SK-N-SH treated with all-trans-retinoic acid at 6 μM for 48 hours (cell line): ENCODE measurements around the gene DIP2C.

Experiments
- ATAC-seq: fragments of 200-7000 bp; cut with Tn5 transposase; 3 replicates; pipeline ENCODE4 v1.9.1; 2020; ENCODE audit warnings: mild to moderate bottlenecking, moderate library complexity
- ARNTL ChIP-seq: fragments of 450-650 bp; formaldehyde crosslinking; IDR thresholded peaks from 2 replicates; pipeline ENCODE4 v1.5.0; 2020; ENCODE audit warnings: low read depth, mild to moderate bottlenecking, moderate library complexity, borderline replicate concordance
- CSDC2 ChIP-seq: fragments of 250-450 bp; sonication (Bioruptor Pico); IDR thresholded peaks from 2 replicates; pipeline ENCODE4 v1.5.0; 2020; ENCODE audit warnings: mild to moderate bottlenecking, moderate library complexity
- ESRRG ChIP-seq: fragments of 250-450 bp; sonication (Bioruptor Pico); IDR thresholded peaks from 2 replicates; pipeline ENCODE4 v1.6.1; 2021; ENCODE audit warnings: mild to moderate bottlenecking
- GLIS3 ChIP-seq: fragments of 250-450 bp; sonication (Bioruptor Pico); IDR thresholded peaks from 2 replicates; pipeline ENCODE4 v1.5.0; 2020; ENCODE audit warnings: mild to moderate bottlenecking, moderate library complexity
- ISL1 ChIP-seq: fragments of 250-450 bp; sonication (Bioruptor Pico); IDR thresholded peaks from 2 replicates; pipeline ENCODE4 v2.1.2; 2022; ENCODE audit warnings: mild to moderate bottlenecking, moderate library complexity
- OSR1 ChIP-seq: fragments of 250-450 bp; sonication (Bioruptor Pico); IDR thresholded peaks from 2 replicates; pipeline ENCODE4 v1.8.0; 2022; ENCODE audit warnings: moderate library complexity, mild to moderate bottlenecking, inconsistent platforms
- PPARA ChIP-seq: fragments of 250-450 bp; sonication (Bioruptor Pico); IDR thresholded peaks from 2 replicates; pipeline ENCODE4 v1.5.0; 2020; ENCODE audit warnings: mild to moderate bottlenecking, borderline replicate concordance
- RARB ChIP-seq: fragments of 250-450 bp; sonication (Bioruptor Pico); IDR thresholded peaks from 2 replicates; pipeline ENCODE4 v1.8.0; 2021; ENCODE audit warnings: mild to moderate bottlenecking, moderate library complexity
- SNAI2 ChIP-seq: fragments of 250-450 bp; sonication (Bioruptor Pico); IDR thresholded peaks from 2 replicates; pipeline ENCODE4 v1.5.0; 2020; ENCODE audit warnings: mild to moderate bottlenecking, moderate library complexity
- TCF4 ChIP-seq: fragments of 250-450 bp; sonication (Bioruptor Pico); IDR thresholded peaks from 2 replicates; pipeline ENCODE4 v1.8.0; 2021; ENCODE audit warnings: mild to moderate bottlenecking, moderate library complexity, borderline replicate concordance
- TOX ChIP-seq: fragments of 250-450 bp; sonication (Bioruptor Pico); IDR thresholded peaks from 2 replicates; pipeline ENCODE4 v1.8.0; 2021; ENCODE audit warnings: mild to moderate bottlenecking, moderate library complexity, borderline replicate concordance
- ZC3H10 ChIP-seq: fragments of 250-450 bp; sonication (Bioruptor Pico); IDR thresholded peaks from 2 replicates; pipeline ENCODE4 v1.5.1; 2021; ENCODE audit warnings: mild to moderate bottlenecking, moderate library complexity
- ZFP3 ChIP-seq: fragments of 250-450 bp; sonication (Bioruptor Pico); IDR thresholded peaks from 2 replicates; pipeline ENCODE4 v1.5.0; 2020; ENCODE audit warnings: mild to moderate bottlenecking, moderate library complexity
- ZFP30 ChIP-seq: fragments of 450-650 bp; formaldehyde crosslinking; IDR thresholded peaks from 2 replicates; pipeline ENCODE4 v1.5.0; 2022; ENCODE audit warnings: mild to moderate bottlenecking, moderate library complexity
- ZNF565 ChIP-seq: fragments of 450-650 bp; formaldehyde crosslinking; conservative IDR thresholded peaks from 2 replicates; pipeline ENCODE4 v1.5.0; 2020; ENCODE audit warnings: low read depth, mild to moderate bottlenecking, moderate library complexity
- ZNF70 ChIP-seq: fragments of 450-650 bp; formaldehyde crosslinking; IDR thresholded peaks from 2 replicates; pipeline ENCODE4 v1.5.0; 2020; ENCODE audit warnings: mild to moderate bottlenecking, moderate library complexity
- ZNF8 ChIP-seq: fragments of 450-650 bp; formaldehyde crosslinking; IDR thresholded peaks from 2 replicates; pipeline ENCODE4 v1.5.0; 2020; ENCODE audit warnings: mild to moderate bottlenecking, moderate library complexity
- TF ChIP-seq, protein P1 (sequence below): fragments of 250-450 bp; sonication (Bioruptor Pico); IDR thresholded peaks from 2 replicates; pipeline ENCODE4 v1.8.0; 2020; ENCODE audit warnings: mild to moderate bottlenecking, moderate library complexity, borderline replicate concordance
- TF ChIP-seq, protein P2 (sequence below): fragments of 250-450 bp; sonication (Bioruptor Pico); IDR thresholded peaks from 2 replicates; pipeline ENCODE4 v1.5.1; 2021; ENCODE audit warnings: mild to moderate bottlenecking, moderate library complexity
- TF ChIP-seq, protein P3 (sequence below): fragments of 250-450 bp; sonication (Bioruptor Pico); IDR thresholded peaks from 2 replicates; pipeline ENCODE4 v1.5.1; 2020; ENCODE audit warnings: low read depth, mild to moderate bottlenecking, moderate library complexity
- TF ChIP-seq, protein P4 (sequence below): fragments of 250-450 bp; sonication (Bioruptor Pico); IDR thresholded peaks from 2 replicates; pipeline ENCODE4 v1.5.0; 2020; ENCODE audit warnings: mild to moderate bottlenecking, moderate library complexity
- TF ChIP-seq, protein P5 (sequence below): fragments of 250-450 bp; sonication (Bioruptor Pico); IDR thresholded peaks from 2 replicates; pipeline ENCODE4 v1.8.0; 2021; ENCODE audit warnings: low read depth, mild to moderate bottlenecking, moderate library complexity, borderline replicate concordance

DIP2C gene

DNA sequence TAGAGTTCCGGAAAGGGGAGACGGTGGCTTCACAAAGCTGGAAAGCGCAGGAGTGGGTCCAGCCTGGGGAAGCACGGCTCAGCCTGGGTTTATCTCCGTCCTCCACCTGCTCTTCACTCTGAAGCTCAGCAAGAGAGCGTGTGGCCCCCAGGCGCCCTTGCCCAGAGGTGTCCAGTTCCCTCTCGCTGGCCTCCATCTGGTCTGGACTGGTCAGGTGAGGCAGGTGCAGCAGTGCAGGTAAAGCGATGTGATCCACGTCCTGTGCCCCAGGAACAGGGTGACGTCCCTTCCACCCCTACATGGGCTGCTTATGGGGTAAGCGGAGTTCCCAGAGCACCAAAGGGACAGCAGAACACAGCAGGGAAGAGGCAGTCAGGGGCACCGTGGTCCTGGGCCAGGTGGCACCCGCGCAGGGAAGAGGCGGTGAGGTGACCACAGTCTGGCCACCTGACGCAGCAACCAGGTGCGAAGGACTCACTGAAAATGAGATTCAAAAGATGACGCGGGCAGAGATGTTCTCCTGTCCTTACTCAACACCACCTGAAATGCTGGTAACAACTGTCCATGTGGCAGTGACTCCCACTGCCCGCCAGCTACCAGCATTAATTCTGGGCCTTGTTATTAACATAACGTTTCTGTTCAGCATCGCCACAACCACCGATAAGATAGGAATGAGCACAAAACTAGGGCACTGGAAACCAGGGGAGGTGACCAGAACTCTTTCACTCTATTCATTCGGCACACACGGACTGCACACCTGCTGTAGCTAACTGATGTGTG, 33.0 kb upstream of the DIP2C start:
- TF ChIP-seq, protein P1, sequence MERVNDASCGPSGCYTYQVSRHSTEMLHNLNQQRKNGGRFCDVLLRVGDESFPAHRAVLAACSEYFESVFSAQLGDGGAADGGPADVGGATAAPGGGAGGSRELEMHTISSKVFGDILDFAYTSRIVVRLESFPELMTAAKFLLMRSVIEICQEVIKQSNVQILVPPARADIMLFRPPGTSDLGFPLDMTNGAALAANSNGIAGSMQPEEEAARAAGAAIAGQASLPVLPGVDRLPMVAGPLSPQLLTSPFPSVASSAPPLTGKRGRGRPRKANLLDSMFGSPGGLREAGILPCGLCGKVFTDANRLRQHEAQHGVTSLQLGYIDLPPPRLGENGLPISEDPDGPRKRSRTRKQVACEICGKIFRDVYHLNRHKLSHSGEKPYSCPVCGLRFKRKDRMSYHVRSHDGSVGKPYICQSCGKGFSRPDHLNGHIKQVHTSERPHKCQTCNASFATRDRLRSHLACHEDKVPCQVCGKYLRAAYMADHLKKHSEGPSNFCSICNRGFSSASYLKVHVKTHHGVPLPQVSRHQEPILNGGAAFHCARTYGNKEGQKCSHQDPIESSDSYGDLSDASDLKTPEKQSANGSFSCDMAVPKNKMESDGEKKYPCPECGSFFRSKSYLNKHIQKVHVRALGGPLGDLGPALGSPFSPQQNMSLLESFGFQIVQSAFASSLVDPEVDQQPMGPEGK (CRISPR knock-in tag), result no peak
- TF ChIP-seq PPARA (CRISPR knock-in tag), result no peak
- TF ChIP-seq RARB (CRISPR knock-in tag), result no peak
- TF ChIP-seq ESRRG (CRISPR knock-in tag), result no peak
- no peak for TF ChIP-seq ISL1 (CRISPR knock-in tag)
- TF ChIP-seq SNAI2, result no peak
- TF ChIP-seq, protein P2, sequence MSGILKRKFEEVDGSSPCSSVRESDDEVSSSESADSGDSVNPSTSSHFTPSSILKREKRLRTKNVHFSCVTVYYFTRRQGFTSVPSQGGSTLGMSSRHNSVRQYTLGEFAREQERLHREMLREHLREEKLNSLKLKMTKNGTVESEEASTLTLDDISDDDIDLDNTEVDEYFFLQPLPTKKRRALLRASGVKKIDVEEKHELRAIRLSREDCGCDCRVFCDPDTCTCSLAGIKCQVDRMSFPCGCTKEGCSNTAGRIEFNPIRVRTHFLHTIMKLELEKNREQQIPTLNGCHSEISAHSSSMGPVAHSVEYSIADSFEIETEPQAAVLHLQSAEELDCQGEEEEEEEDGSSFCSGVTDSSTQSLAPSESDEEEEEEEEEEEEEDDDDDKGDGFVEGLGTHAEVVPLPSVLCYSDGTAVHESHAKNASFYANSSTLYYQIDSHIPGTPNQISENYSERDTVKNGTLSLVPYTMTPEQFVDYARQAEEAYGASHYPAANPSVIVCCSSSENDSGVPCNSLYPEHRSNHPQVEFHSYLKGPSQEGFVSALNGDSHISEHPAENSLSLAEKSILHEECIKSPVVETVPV (CRISPR knock-in tag), result no peak
- TF ChIP-seq, protein P3, sequence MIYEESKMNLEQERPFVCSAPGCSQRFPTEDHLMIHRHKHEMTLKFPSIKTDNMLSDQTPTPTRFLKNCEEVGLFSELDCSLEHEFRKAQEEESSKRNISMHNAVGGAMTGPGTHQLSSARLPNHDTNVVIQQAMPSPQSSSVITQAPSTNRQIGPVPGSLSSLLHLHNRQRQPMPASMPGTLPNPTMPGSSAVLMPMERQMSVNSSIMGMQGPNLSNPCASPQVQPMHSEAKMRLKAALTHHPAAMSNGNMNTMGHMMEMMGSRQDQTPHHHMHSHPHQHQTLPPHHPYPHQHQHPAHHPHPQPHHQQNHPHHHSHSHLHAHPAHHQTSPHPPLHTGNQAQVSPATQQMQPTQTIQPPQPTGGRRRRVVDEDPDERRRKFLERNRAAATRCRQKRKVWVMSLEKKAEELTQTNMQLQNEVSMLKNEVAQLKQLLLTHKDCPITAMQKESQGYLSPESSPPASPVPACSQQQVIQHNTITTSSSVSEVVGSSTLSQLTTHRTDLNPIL (CRISPR knock-in tag), result no peak
- no peak for TF ChIP-seq ZNF70 (CRISPR knock-in tag)
- no peak for TF ChIP-seq TOX (CRISPR knock-in tag)
- TF ChIP-seq ARNTL (CRISPR knock-in tag), result no peak

DNA sequence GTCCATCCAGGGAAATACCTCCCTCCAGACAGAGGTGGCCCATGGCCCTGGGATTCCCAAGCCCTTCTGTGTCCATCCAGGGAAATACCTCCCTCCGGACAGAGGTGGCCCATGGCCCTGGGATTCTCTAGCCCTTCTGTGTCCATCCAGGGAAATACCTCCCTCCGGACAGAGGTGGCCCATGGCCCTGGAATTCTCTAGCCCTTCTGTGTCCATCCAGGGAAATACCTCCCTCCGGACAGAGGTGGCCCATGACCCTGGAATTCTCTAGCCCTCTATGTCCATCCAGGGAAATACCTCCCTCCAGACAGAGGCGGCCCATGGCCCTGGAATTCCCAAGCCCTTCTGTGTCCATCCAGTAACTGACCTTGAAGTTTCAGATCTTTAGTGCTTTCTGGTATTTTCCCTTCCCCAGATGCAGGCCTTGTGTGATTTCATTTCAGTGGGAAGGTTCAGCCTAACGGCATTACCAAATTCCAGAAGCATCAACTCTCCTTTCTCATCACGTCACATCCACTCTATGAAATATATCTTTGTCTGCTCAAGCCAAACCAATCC, 28.8 kb upstream of the DIP2C start:
- no peak for ATAC-seq
- TF ChIP-seq ZNF565 (CRISPR knock-in tag) (no peak), ZFP30 (CRISPR knock-in tag) (no peak), CSDC2 (no peak), ZC3H10 (CRISPR knock-in tag) (no peak), ZNF8 (CRISPR knock-in tag) (no peak), GLIS3 (CRISPR knock-in tag) (no peak), SNAI2 (no peak), OSR1 (CRISPR knock-in tag) (no peak)
- TF ChIP-seq, protein P1 (CRISPR knock-in tag), result no peak
- TF ChIP-seq, protein P3 (CRISPR knock-in tag), result no peak
- TF ChIP-seq, protein P2 (CRISPR knock-in tag), result no peak
- TF ChIP-seq, all 23 proteins: peak for 0

More for the DNA sequence above, 33.0 kb upstream of the DIP2C start:
- no peak for ATAC-seq

DNA sequence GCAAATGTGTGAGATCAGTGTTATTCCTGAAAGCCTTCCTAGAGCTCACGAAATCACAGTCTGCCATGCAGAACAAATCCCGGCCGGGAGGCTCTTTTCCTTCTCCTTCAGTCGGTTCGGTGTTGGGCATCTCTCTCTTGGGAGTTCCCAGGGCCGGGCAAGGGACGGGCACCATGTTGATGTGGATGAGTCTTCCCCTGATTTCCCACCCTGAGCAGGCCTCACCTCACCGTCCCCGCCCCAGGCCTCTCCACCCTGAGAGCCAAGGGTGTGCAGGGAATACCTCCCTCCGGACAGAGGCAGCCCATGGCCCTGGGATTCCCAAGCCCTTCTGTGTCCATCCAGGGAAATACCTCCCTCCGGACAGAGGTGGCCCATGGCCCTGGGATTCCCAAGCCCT, 28.0 kb upstream of the DIP2C start:
- TF ChIP-seq RARB (CRISPR knock-in tag), result no peak
- no peak for TF ChIP-seq GLIS3 (CRISPR knock-in tag)
- no peak for TF ChIP-seq TOX (CRISPR knock-in tag)
- TF ChIP-seq ZFP3 (CRISPR knock-in tag), result no peak
- no peak for TF ChIP-seq TCF4
- TF ChIP-seq CSDC2, result no peak
- no peak for TF ChIP-seq ZC3H10 (CRISPR knock-in tag)
- TF ChIP-seq, protein P4, sequence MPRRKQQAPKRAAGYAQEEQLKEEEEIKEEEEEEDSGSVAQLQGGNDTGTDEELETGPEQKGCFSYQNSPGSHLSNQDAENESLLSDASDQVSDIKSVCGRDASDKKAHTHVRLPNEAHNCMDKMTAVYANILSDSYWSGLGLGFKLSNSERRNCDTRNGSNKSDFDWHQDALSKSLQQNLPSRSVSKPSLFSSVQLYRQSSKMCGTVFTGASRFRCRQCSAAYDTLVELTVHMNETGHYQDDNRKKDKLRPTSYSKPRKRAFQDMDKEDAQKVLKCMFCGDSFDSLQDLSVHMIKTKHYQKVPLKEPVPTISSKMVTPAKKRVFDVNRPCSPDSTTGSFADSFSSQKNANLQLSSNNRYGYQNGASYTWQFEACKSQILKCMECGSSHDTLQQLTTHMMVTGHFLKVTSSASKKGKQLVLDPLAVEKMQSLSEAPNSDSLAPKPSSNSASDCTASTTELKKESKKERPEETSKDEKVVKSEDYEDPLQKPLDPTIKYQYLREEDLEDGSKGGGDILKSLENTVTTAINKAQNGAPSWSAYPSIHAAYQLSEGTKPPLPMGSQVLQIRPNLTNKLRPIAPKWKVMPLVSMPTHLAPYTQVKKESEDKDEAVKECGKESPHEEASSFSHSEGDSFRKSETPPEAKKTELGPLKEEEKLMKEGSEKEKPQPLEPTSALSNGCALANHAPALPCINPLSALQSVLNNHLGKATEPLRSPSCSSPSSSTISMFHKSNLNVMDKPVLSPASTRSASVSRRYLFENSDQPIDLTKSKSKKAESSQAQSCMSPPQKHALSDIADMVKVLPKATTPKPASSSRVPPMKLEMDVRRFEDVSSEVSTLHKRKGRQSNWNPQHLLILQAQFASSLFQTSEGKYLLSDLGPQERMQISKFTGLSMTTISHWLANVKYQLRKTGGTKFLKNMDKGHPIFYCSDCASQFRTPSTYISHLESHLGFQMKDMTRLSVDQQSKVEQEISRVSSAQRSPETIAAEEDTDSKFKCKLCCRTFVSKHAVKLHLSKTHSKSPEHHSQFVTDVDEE (CRISPR knock-in tag), result no peak
- no peak for TF ChIP-seq ZNF8 (CRISPR knock-in tag)
- TF ChIP-seq, protein P5, sequence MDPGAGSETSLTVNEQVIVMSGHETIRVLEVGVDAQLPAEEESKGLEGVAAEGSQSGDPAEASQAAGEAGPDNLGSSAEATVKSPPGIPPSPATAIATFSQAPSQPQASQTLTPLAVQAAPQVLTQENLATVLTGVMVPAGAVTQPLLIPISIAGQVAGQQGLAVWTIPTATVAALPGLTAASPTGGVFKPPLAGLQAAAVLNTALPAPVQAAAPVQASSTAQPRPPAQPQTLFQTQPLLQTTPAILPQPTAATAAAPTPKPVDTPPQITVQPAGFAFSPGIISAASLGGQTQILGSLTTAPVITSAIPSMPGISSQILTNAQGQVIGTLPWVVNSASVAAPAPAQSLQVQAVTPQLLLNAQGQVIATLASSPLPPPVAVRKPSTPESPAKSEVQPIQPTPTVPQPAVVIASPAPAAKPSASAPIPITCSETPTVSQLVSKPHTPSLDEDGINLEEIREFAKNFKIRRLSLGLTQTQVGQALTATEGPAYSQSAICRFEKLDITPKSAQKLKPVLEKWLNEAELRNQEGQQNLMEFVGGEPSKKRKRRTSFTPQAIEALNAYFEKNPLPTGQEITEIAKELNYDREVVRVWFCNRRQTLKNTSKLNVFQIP, result no peak
- no peak for TF ChIP-seq ISL1 (CRISPR knock-in tag)
- TF ChIP-seq ZFP30 (CRISPR knock-in tag), result no peak
- TF ChIP-seq SNAI2, result no peak
- TF ChIP-seq PPARA (CRISPR knock-in tag), result no peak
- ATAC-seq, result no peak
